ENCODE measurements around the gene SSH3. TPM values are rescaled to one million over a fixed set of nuclear protein-coding genes. Genes with fewer than 3 reads are reported as not detected.

SSH3 gene
- total and polyA plus RNA-seq, 2 donors (not counting 1 experiment from before 2014, with no cell fraction given) = 6.9 to 15.7 TPM

- H3K4me1 ChIP-seq (ENCODE audit: control insufficient read depth, extremely low read depth, insufficient read depth, low read length) = peaks cover 45% of the 10 kb centered on the region
- no peak within 1 kb of the TSS for H2AFZ ChIP-seq (ENCODE audit: low read length)
- no peak for TF ChIP-seq EZH2 (IDR thresholded peaks at IDR 0.05; ENCODE audit: low read length, missing control alignments)
- TF ChIP-seq CTCF (conservative IDR thresholded peaks at IDR 0.05 in 1 of 2, IDR thresholded peaks at IDR 0.05 in 1 of 2; ENCODE audit: low read depth in 1 of 2, low read length in 2 of 2) = no peak
- peak within 1 kb of the TSS; percentile 91 for H3K4me2 ChIP-seq (ENCODE audit: extremely low read depth, insufficient read depth, low read length)
- H3K9me3 ChIP-seq (ENCODE audit: control insufficient read depth, insufficient read depth, low read depth, low read length) = no peaks in the 10 kb centered on the region
- peak within 1 kb of the TSS; percentile 52 to 93 (median 78) for H3K4me3 ChIP-seq (replicated peaks in 1 of 4; ENCODE audit: control extremely low read depth in 1 of 4, insufficient read depth in 1 of 4, low read depth in 3 of 4, low read length in 4 of 4)
- peak within 1 kb of the TSS; percentile 95 for H3K9ac ChIP-seq (ENCODE audit: insufficient read depth, low read length)
- DNase-seq (ENCODE audit: low read depth in 2 of 2) = peak; percentile 93 to 95
- peak within 1 kb of the TSS; percentile 99 for H3K27ac ChIP-seq (ENCODE audit: insufficient read depth, low read length)
- no peaks in the 10 kb centered on the region for H4K20me1 ChIP-seq (ENCODE audit: control insufficient read depth, extremely low read depth, insufficient read depth, low read length)
- H3K27me3 ChIP-seq (ENCODE audit: control insufficient read depth, insufficient read depth, low read length) = no peaks in the 10 kb centered on the region
- peaks cover 4% of the 10 kb centered on the region for H3K79me2 ChIP-seq (ENCODE audit: control insufficient read depth, insufficient read depth, low read length)
- peaks cover 1% of the 10 kb centered on the region for H3K36me3 ChIP-seq (ENCODE audit: control insufficient read depth, insufficient read depth, low read length)
Observed at GRCh38 chr11:67353317-67354074, 50.2 kb downstream of the SSH3 start, which contains the start of gene POLD4. Gene POLD4, minus strand, starts transcription at chr11:67353546. Its CDS starts 147 bp downstream, at chr11:67353399.

GRCh38 chr11:67354075-67355022 lies 51.0 kb downstream of the SSH3 start:
- peaks cover 1% of the 10 kb centered on the region for H3K36me3 ChIP-seq (ENCODE audit: control insufficient read depth, insufficient read depth, low read length)
- H3K4me3 ChIP-seq (replicated peaks in 1 of 4; ENCODE audit: control extremely low read depth in 1 of 4, insufficient read depth in 1 of 4, low read depth in 3 of 4, low read length in 4 of 4) = peak overlapping the region; percentile 45 to 93 (median 78)
- no peaks in the 10 kb centered on the region for H4K20me1 ChIP-seq (ENCODE audit: control insufficient read depth, extremely low read depth, insufficient read depth, low read length)
- H3K9me3 ChIP-seq (ENCODE audit: control insufficient read depth, insufficient read depth, low read depth, low read length) = no peaks in the 10 kb centered on the region
- H3K27ac ChIP-seq (ENCODE audit: insufficient read depth, low read length) = peak overlapping the region; percentile 99
- peak; percentile 96 to 97 for DNase-seq (ENCODE audit: low read depth in 2 of 2)
- no peak overlapping the region for H2AFZ ChIP-seq (ENCODE audit: low read length)
- peaks cover 45% of the 10 kb centered on the region for H3K4me1 ChIP-seq (ENCODE audit: control insufficient read depth, extremely low read depth, insufficient read depth, low read length)
- H3K4me2 ChIP-seq (ENCODE audit: extremely low read depth, insufficient read depth, low read length) = peak overlapping the region; percentile 75
- H3K9ac ChIP-seq (ENCODE audit: insufficient read depth, low read length) = peak overlapping the region; percentile 58
- H3K79me2 ChIP-seq (ENCODE audit: control insufficient read depth, insufficient read depth, low read length) = peaks cover 4% of the 10 kb centered on the region
- H3K27me3 ChIP-seq (ENCODE audit: control insufficient read depth, insufficient read depth, low read length) = no peaks in the 10 kb centered on the region
- TF ChIP-seq EZH2 (IDR thresholded peaks at IDR 0.05; ENCODE audit: low read length, missing control alignments) = no peak
- peak in 1 of 2 donors; percentile 37 for TF ChIP-seq CTCF (conservative IDR thresholded peaks at IDR 0.05 in 1 of 2, IDR thresholded peaks at IDR 0.05 in 1 of 2; ENCODE audit: low read depth in 1 of 2, low read length in 2 of 2)

Measured in fibroblast of lung (primary cell).